Gastroesophageal sphincter (tissue), 4 donors: ENCODE measurements around the gene TLX2. TPM values are rescaled to one million over a fixed set of nuclear protein-coding genes. Genes with fewer than 3 reads are reported as not detected.

Experiments used
- ATAC-seq: fragments of 150-250 bp; one replicate; pipeline ENCODE4 v1.9.1; 2016; ENCODE audit warnings: mild to moderate bottlenecking, moderate library complexity
- H3K27ac ChIP-seq, 4 donors: fragments of 200-600 bp; sonication (generic) in 3 of 4; 1 replicate in 3 of 4; 2 replicates in 1 of 4; pipeline ENCODE4 v1.5.1; 2016 to 2019
- H3K27me3 ChIP-seq: fragments of 200-600 bp; sonication (generic); one replicate; pipeline ENCODE4 v1.5.1; 2019
- H3K36me3 ChIP-seq, 2 donors: fragments of 200-600 bp; sonication (generic); one replicate each; pipeline ENCODE4 v1.5.1; 2019; ENCODE audit warnings: control low read depth in 1 of 2
- H3K4me1 ChIP-seq, 3 donors: fragments of 200-600 bp; sonication (generic); 1 replicate in 2 of 3; 2 replicates in 1 of 3; pipeline ENCODE4 v1.5.1; 2016 to 2019; ENCODE audit warnings: control low read depth in 2 of 3
- H3K4me3 ChIP-seq, 2 donors: fragments of 200-600 bp; sonication (generic); one replicate each; pipeline ENCODE4 v1.5.1; 2019; ENCODE audit warnings: mild to moderate bottlenecking in 1 of 2, moderate library complexity in 1 of 2
- H3K9me3 ChIP-seq, 3 donors: fragments of 200-600 bp; sonication (generic); one replicate each; pipeline ENCODE4 v1.5.1; 2017 to 2019; ENCODE audit warnings: control low read depth in 2 of 3
- CTCF ChIP-seq, 4 experiments: fragments of 200-600 bp in 2 of 4; fragments of 450-650 bp in 2 of 4; sonication (generic) in 1 of 4; IDR thresholded peaks; one replicate each; pipeline ENCODE4 v1.5.1; 2017 to 2019; ENCODE audit warnings: antibody characterized with exemption in 4 of 4, mild to moderate bottlenecking in 2 of 4, moderate library complexity in 2 of 4
- EP300 ChIP-seq: sonication (generic); formaldehyde crosslinking; IDR thresholded peaks from one replicate; pipeline ENCODE4 v1.6.1; 2017; ENCODE audit warnings: antibody characterized with exemption, mild to moderate bottlenecking
- POLR2A ChIP-seq, 2 donors: fragments of 450-650 bp; IDR thresholded peaks; one replicate each; pipeline ENCODE4 v1.6.1; 2017; ENCODE audit warnings: antibody characterized with exemption in 2 of 2, mild to moderate bottlenecking in 2 of 2, moderate library complexity in 1 of 2
- POLR2AphosphoS5 ChIP-seq: sonication (generic); formaldehyde crosslinking; IDR thresholded peaks from one replicate; pipeline ENCODE4 v1.6.1; 2017; ENCODE audit warnings: antibody characterized with exemption
- WGBS, 2 donors: methylation state at CpG; one replicate each; pipeline ENCODE4 v1.1.5; 2018; ENCODE audit warnings: low coverage in 1 of 2; 5-methylcytosine and 5-hydroxymethylcytosine counted together
- total RNA-seq, 4 donors: library from RNA; depleted of rRNA; stranded (reverse); fragments of >200 nt; gene quantifications; one replicate each; pipeline ENCODE4 v1.1.0, GENCODE V29; 2016

The TLX2 gene
- total RNA-seq, 4 donors from 2014 or later: 0.27 to 0.94 TPM; not detected in 2

DNA sequence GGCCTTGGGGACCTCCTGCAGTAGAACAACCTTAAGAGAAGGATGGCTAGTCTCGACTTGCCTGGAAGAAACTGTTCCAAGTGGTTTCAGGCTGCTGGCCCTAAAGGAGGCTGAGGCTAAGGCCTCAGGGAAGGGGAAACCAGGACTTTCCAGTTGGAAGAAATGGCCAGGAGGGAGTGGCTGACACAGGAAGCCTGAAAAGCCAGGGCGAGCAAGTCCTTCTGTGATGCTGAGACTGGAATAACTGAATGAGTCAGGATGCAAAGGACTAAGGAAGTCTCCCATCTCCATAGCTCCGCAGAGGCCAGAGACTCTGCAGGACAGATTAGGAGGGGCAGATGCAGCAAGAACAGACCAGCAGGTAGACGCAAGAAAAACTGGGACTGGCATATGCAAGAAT is 22.9 kb downstream of the TLX2 start:
- Histone ChIP-seq H3K9me3 (no peaks in the 10 kb centered on the region), H3K27ac (no peak overlapping the region), H3K4me3 (no peak overlapping the region), H3K4me1 (peaks cover 0 to 4% (median 2%) of the 10 kb centered on the region in 3 donors), H3K27me3 (peaks cover 9% of the 10 kb centered on the region), H3K36me3 (peaks cover 0 to 27% of the 10 kb centered on the region in 2 donors)
- no peak for ATAC-seq
- WGBS, 2 donors: 64 to 71% methylated on average over 3 to 4 of the region's 4 CpGs
- TF ChIP-seq POLR2A (IDR thresholded peaks at IDR 0.05) (no peak), EP300 (no peak), POLR2AphosphoS5 (no peak), CTCF (IDR thresholded peaks at IDR 0.05) (no peak)

GRCh38 chr2:74538881-74539339 is 24.7 kb downstream of the TLX2 start:
- Histone ChIP-seq H3K4me1 (peaks cover 0 to 2% (median 0%) of the 10 kb centered on the region in 3 donors), H3K4me3 (no peak overlapping the region), H3K9me3 (no peaks in the 10 kb centered on the region), H3K27me3 (peaks cover 9% of the 10 kb centered on the region), H3K27ac (no peak overlapping the region), H3K36me3 (peaks cover 0 to 9% of the 10 kb centered on the region in 2 donors)
- no peak for TF ChIP-seq EP300
- no peak for TF ChIP-seq POLR2AphosphoS5
- no peak for TF ChIP-seq CTCF (IDR thresholded peaks at IDR 0.05)
- TF ChIP-seq POLR2A (IDR thresholded peaks at IDR 0.05): no peak
- ATAC-seq: no peak
- 70 to 88% methylated on average over 1 to 7 of the region's 7 CpGs for WGBS, 2 donors

- WGBS, 2 donors: 50% methylated on average over 2 of the region's 5 CpGs; no CpG with 5 or more reads in 1 of the 2 donors
- H3K4me1 ChIP-seq: peaks cover 0 to 2% (median 0%) of the 10 kb centered on the region in 3 donors
- TF ChIP-seq POLR2A (IDR thresholded peaks at IDR 0.05) (no peak), EP300 (no peak), POLR2AphosphoS5 (no peak), CTCF (IDR thresholded peaks at IDR 0.05) (no peak)
- H3K9me3 ChIP-seq: no peaks in the 10 kb centered on the region
- H3K27ac ChIP-seq: peak overlapping the region in 2 of 4 donors; percentile 42 to 46
- H3K36me3 ChIP-seq: no peaks in the 10 kb centered on the region
- ATAC-seq: peak; percentile 81
- H3K4me3 ChIP-seq: no peak overlapping the region
- peaks cover 9% of the 10 kb centered on the region for H3K27me3 ChIP-seq
Observed at GRCh38 chr2:74540291-74540690, 26.0 kb downstream of the TLX2 start.

DNA sequence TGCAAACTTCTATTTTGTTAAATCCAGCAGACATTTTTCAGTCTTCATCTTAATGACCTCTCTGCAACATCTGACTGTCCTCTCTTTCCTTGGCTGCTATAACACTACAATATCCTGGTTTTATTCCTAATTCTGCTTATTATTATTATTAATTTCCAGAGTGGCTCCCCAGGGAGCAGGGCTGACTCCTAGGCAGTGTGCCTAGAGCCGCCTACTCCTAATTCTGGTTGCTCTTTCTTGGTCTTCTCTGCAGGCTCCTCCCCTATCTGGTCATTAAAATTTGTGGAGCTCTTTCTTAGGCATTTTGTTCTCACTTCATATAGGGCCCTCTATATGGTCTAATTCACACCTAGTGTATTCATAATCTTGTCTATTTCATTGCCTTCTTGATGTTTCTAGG is 28.7 kb downstream of the TLX2 start:
- peaks cover 9% of the 10 kb centered on the region for H3K27me3 ChIP-seq
- 67 to 80% methylated on average over 1 of the region's 1 CpG for WGBS, 2 donors
- H3K9me3 ChIP-seq: no peaks in the 10 kb centered on the region
- no peaks in the 10 kb centered on the region for H3K36me3 ChIP-seq
- H3K4me3 ChIP-seq: no peak overlapping the region
- TF ChIP-seq CTCF (IDR thresholded peaks at IDR 0.05) (no peak), POLR2AphosphoS5 (no peak), POLR2A (IDR thresholded peaks at IDR 0.05) (no peak), EP300 (no peak)
- H3K4me1 ChIP-seq: peaks cover 0 to 2% (median under 1%) of the 10 kb centered on the region in 3 donors
- ATAC-seq: no peak
- H3K27ac ChIP-seq: no peak overlapping the region

GRCh38 chr2:74544634-74545033 is 30.4 kb downstream of the TLX2 start:
- no peak for ATAC-seq
- peaks cover 1% of the 10 kb centered on the region for H3K27me3 ChIP-seq
- TF ChIP-seq CTCF (IDR thresholded peaks at IDR 0.05): no peak
- no peak for TF ChIP-seq POLR2A (IDR thresholded peaks at IDR 0.05)
- no peak for TF ChIP-seq EP300
- TF ChIP-seq POLR2AphosphoS5: no peak
- no peak overlapping the region for H3K4me3 ChIP-seq
- H3K27ac ChIP-seq: no peak overlapping the region
- no peaks in the 10 kb centered on the region for H3K9me3 ChIP-seq
- H3K36me3 ChIP-seq: no peaks in the 10 kb centered on the region
- peaks cover 0 to 16% (median 6%) of the 10 kb centered on the region in 3 donors for H3K4me1 ChIP-seq
- 89 to 100% methylated on average over 1 to 3 of the region's 3 CpGs for WGBS, 2 donors
